ENCODE results near the gene PFKFB3.
"Not testable (repeated sequence)": the region's sequence is repeated elsewhere in the genome, so short reads cannot be mapped to it uniquely, and the experiment has no call there.

The PFKFB3 gene

DNA sequence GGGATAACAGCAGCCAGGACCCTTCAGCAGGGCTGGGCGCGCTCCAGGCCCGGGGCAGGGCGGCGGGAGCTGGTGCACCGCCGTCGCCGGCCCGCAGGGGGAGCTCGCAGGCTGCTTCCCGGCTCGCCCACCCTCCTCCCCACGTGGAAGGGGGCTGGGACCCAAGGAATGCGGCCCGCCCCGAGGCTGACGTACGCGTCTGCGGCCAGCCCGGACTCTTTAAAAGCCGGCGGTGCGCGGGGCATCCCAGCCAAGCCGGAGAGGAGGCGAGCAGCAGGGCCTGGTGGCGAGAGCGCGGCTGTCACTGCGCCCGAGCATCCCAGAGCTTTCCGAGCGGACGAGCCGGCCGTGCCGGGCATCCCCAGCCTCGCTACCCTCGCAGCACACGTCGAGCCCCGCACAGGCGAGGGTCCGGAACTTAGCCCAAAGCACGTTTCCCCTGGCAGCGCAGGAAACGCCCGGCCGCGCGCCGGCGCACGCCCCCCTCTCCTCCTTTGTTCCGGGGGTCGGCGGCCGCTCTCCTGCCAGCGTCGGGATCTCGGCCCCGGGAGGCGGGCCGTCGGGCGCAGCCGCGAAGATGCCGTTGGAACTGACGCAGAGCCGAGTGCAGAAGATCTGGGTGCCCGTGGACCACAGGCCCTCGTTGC is at the start of gene PFKFB3:
PFKFB3 (plus strand) TSS at position 249 of the 647 bp plus-strand sequence; CDS start at position 578, 329 bp downstream.
- FAIRE-seq, result peak; percentile 3

DNA sequence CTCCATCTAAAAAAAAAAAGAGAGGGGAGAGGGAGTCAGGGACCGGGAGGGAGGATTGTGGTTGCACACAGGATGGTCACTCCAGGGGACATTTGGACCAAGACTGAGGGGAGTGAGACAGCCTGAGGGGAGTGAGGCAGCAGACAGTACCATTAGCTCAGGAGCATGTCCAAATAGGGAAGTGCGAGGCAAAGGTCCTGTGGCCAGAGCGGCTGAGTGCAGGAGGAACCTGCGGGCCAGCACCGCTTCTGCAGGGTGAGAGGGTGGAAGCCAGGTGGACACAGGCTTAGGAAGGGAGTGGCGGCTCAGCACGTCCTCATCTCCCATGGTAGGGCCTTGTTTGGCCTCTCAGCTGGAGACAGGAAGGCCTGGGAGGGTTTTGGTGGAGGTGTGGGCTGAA is 48.9 kb upstream of the PFKFB3 start:
- no peak for FAIRE-seq

DNA sequence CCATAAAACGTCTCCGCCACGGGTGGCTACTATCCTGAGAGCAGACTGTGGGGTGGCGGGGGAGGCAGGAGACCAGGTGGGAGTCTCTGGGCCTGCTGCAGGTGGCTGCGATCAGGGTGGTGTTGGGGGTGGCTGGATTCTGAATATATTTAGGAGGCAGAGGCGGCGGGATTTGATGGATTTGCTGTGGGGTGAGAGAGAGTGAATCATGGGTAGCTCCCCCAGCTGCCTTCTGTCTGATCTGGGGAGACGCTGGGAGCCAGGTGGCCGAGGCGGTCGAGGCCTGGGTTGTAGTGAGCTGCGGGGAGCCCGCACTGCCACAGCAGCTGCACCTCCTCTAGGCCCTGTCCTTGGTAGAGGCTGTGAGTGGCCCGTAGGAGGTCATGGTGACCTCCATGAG is 48.2 kb upstream of the PFKFB3 start:
- FAIRE-seq, result no peak

DNA sequence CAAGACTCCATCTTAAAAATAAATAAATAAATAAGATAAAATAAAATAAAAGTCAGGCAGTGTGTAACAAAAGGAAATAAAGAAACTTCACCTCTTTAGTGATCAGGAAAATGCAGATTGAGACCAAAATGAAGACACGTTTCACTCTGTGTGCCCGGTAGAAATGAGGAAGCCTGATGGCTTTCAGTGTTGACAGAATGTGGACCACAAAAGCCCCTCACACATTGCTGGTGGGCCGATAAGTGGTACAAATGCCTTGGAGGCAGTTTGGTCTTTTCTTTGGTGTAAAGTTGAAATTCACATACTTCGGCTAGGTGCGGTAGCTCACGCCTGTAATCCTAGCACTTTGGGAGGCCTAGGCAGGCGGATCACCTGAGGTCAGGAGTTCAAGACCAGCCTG is 44.5 kb upstream of the PFKFB3 start:
- FAIRE-seq, result no peak

DNA sequence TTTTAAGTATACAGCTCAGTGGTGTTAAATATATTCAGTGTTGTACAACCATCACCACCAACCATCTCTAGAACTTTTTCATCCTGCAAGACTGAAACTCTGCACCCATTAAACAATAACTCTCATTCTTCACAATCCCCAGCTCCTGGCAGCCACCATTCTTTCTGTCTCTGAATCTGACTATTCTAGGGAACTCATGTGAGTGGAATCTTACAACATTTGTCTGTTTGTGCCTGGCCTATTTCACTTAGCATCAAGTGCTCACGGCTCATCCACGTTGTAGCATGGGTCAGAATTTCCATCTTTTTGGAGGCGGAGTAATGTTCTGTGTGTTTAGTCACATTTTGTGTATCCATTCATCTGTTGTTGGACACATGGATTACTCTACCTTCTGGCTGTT is 40.8 kb upstream of the PFKFB3 start:
- FAIRE-seq, result no peak

DNA sequence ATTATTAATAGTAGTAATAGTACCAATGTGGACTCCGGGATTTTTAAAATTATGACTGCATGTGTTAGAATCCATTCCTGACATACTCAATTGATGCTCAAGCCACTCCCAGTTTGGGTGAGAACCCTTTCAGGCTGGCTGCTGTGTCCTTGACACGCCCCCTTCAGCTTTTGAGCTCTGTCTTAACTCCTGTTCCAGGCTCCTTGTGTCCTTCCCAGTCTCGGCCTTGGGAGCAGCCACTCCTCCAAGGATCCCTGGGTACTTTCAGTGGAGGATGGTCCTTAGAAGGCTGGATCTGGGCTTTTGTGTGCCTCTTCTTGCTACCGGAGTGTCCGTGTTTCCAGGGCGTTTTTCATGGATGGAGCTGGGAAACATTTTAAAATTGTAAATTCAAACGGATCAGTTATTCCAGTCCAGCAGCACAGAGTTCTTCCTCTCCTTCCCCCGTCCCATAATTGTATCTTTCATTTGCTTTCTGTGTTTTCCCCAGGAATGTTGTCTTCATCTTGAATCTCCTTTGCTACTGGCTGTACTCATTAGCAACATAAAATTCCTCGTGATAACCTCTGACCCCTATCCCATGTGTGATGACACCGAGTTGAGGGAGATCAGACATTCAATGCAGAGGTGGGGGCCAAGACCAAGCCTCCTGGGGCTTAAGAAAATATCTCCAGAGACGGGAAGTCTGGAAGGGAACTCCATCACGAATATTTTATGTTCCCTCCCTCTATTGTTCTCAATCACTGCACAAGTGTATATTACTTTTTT is 40.0 kb upstream of the PFKFB3 start:
- peak; percentile 90 for FAIRE-seq

DNA sequence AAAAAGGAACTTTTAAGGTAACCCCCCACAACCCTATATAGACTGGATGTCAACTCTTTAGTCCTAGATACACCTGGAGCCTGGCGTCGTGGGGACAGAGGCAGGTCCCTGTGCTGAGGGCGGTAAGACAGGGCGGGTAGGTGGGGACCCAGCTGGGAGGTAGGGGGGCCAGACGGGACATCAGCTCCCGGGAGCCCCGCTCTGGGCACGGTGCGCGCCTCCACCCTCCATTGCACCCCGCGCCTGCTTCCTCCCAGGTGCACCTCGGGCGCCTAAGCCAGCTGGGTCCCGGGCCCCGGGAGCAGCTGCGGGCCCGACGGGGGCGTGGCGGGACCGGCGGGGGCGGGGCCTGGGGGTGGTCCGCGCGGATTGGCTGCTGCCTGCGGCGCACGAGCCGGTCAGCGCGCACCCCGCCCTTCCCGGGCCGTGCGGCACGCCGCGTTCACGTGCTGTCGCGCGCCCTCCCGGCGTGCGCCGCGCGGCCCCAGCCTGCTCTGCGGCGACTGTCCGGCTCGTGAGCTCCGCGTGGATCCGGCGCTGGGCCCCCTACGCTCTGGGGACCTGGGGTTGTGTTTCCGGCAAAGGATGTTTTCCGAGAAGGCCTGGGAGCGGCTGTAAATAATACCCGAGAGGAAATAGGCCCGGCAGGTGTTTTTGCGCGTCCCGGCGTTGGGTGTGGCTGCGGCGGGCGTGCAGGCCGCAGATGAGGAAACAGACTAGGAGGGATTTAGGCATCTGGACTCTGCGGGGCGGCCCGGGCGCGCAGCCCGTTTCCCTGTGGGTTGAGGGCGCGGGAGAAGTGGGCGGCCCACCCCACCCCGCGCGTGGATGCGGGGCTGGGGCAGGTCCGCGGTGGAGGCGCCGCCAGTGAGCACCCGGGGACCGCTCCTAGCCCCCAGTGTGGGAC is 39.1 kb upstream of the PFKFB3 start:
- FAIRE-seq, result no peak

GRCh38 chr10:6164271-6165095 is 38.2 kb upstream of the PFKFB3 start:
- FAIRE-seq, result no peak

GRCh38 chr10:6165221-6165725 is 37.5 kb upstream of the PFKFB3 start:
- no peak for FAIRE-seq

DNA sequence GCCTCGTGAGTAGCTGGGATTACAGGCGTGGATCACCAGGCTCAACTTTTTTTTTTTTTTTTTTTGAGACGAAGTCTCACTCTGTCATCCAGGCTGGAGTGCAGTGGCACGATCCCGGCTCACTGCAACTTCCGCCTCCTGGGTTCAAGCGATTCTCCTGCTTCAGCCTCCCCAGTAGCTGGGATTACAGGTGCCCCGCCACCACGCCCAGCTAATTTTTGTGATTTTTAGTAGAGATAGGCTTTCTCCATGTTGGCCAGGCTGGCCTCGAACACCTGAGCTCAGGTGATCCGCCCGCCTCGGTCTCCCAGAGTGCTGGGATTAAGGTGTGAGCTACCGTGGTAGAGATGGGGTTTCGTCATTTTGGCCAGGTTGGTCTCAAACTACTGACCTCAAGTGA is 36.8 kb upstream of the PFKFB3 start:
- FAIRE-seq, result not testable (repeated sequence)

- FAIRE-seq, result no peak
Observed at GRCh38 chr10:6167456-6167855, 35.3 kb upstream of the PFKFB3 start.

GRCh38 chr10:6168084-6168483 is 34.6 kb upstream of the PFKFB3 start:
- FAIRE-seq, result no peak

DNA sequence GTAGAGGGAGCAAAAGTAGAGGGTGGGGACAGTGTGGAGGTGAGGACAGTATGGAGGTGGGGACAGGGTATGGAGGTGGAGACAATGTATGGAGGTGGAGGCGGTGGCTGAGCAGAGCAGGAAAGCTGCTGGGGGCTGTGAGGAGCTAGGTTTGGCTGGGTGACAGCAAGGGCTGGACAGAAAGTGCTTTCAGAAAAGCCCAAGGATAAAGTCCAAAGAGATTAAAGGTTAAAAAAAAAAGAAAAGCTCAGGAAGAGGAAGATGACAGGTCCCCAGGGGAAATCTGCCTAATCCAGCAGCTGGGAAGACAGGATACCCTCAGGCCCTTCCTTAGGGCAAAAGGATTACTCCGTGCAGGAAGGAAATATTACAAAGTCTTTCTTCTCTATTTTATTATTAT is 32.1 kb upstream of the PFKFB3 start:
- no peak for FAIRE-seq

GRCh38 chr10:6171881-6172695 is 30.6 kb upstream of the PFKFB3 start:
- no peak for FAIRE-seq

DNA sequence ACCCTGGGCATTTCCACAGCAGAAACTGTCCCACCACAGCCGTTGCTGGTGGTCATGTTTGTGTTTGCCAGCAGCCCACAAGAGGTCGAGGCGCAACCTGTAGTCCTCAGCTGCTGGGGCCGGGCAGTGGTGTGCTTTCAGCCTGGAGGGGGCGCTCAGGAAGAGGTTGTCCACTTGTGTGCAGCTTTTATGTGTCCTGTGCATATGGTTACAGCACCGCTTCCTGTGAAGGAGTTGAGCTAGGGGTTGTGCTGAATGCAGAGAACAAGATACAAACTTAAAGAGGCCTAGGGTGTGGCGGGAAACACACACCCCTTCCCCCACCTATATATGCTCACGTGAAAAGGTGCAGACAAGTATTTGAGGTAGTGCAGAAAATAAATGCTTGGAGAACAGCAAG is 29.5 kb upstream of the PFKFB3 start:
- FAIRE-seq, result no peak

DNA sequence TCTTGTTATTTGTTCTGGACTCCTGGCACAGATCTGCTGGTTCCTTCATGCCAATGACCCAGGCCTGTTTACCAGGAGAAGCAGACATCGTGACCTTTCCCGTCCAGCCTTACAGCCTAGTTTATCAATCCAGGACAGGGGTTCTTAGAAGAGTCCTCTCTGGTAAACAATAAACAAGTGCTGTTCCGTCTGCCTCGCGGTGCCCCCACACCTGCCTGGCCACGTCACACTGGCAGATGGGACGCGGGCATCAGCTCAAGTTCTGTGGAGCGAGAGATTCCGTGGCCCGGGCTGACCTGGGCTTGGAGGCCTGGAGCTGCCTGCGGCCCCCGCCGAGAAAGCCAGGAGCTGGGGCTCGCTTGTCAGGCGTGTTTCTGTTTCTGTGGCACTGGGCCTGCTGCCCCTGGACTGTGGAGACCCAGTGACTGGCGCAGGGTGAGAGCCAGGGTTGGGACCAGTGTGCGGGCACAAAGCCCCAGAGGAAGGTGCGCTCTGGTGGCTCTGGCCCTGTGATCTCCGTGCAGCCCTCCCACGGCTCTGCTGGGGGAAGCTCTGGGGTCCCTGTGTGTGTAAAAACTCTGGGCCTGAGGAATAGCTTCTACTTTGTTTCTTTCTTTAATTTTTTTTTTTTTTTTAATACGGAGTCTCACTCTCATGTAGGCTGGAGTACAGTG is 28.4 kb upstream of the PFKFB3 start:
- FAIRE-seq, result no peak

GRCh38 chr10:6175329-6176055 is 27.2 kb upstream of the PFKFB3 start:
- no peak for FAIRE-seq

- no peak for FAIRE-seq
Observed at GRCh38 chr10:6176691-6177231, 26.0 kb upstream of the PFKFB3 start.

DNA sequence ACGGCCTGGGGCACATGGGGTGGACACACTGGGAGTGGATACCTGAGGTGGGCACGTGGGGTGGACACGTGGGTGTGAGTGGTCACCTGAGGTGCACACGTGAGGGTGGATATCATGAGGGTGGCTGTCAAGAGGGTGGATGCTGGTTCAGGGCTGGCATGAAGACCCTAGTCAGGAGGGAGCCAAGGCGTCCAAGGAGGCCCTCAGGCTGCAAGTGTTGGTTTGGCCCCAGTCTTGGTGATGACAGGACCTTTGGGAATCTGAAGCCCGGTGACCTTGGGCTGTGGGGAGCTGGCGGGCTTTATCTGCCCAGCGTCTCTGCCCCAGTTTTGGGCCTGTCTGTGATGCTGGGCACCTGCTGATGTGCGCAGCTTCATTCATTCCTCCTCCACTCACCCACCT is 24.9 kb upstream of the PFKFB3 start:
- no peak for FAIRE-seq

DNA sequence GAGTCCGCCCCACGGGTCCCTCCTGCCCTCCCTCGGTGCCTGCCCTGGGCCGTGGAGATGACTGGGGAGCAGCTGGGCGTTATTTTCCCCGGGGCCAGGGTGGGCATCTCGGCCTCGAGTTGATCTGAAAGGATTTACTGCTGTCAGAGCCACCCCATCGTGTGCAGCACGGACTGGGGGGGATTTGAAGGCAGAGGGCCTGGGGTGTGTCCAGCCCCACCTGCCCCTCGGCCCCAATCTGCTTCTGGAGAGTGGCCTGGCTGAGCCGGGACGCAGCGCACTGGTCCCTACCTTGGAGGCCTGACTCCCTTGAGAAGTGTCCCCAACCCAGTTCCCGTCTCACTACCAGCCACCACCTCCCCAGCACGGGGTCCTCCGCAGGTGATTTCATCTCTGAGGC is 24.2 kb upstream of the PFKFB3 start:
- no peak for FAIRE-seq
